IPS-11a (cell line): Measurements from ENCODE around the gene TMC1.

Source experiments
- H3K4me3 ChIP-seq: one replicate; pipeline ENCODE4 v1.5.1; 2013; ENCODE audit warnings: low read depth, low read length, control low read depth

TMC1 gene

DNA sequence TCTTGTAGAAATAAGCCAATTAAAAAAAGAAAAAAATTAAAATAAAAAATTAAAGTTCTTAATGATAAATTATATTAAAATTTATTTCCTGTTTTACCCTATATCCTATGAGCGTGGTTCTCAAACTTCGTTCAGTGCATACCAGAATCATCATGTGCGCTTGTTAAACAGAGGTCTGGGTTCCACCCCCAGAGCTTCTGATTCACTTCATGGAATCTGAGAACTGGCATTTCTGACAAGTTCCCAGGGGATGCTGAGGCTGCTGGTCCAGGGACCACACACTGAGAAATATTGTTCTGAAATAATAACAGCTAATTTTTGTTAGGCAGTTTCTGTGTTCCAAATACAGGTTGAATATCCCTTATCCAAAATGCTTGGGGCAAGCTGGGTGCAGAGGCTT, 79.3 kb downstream of the TMC1 start:
- no peak overlapping the region for H3K4me3 ChIP-seq

DNA sequence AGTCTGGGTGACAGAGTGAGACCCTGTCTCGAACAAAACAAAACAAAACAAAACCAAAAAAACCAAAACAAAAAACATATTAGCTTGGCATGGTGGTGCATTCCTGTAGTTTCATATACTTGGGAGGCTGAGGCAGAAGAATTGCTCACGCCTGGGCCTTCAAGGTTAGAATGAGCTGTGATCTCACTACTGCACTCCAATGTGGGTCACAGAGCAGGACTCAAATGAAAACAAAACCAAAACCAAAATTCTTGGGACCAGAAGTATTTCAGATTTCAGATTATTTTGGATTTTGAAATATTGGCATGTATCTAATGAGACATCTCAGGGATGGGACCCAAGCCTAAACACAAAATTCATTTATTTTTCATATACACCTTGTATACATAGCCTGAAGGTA, 80.2 kb downstream of the TMC1 start:
- H3K4me3 ChIP-seq = no peak overlapping the region

DNA sequence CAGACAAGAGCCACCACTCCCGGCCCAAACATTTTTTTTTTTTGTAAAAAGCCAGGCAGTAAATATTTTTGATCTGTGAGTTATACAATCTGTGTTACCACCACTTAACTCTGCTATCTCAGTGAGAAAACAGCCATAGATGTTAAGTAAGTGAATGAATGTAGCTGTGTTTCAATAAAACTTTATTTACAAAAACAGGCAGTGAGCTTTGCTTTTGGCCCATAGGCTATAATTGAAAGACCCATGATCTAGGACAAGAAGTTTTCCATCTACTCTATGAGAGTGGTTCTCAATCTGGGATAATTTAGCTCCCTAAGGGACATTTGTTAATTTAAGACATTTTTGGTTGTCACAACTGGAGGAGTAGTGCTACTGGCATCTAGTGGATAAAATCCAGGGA, 91.0 kb downstream of the TMC1 start:
- no peak overlapping the region for H3K4me3 ChIP-seq

DNA sequence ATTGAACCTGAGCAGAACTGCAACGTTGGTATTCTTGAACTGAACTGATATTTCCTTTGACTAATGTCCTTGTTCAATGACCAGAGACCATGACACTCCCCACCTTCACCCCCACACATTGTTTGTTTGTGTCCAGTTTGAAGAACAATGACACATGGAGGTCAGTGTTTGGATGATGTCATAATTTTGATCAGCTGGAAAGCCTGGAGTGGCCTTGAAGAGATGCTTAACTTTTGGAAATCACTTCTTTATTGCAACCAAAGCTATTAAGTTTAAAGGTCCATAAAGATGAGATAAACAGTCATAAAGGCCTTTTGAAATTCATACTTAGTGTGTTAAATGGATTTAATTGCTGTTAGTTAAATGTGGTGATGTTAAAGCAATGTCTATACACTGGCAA, 92.7 kb downstream of the TMC1 start:
- H3K4me3 ChIP-seq = no peak overlapping the region

DNA sequence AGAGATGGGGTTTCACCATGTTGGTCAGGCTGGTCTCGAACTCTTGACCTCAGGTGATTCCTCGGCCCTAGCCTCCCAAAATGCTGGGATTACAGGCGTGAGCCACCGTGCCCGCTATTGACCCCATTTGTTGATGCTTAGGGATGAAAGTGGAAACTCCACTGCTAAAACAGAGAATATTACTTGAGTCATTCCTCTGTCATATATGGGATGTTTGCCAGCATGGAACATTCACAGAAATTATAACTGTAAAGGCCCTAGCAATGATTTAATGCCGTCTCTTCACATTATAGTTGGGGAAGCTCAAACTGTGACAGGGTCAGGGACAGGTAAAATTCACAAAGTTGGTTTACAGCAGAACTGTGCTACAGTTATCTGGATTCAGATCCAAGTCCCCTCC, 94.5 kb downstream of the TMC1 start:
- H3K4me3 ChIP-seq = no peak overlapping the region

DNA sequence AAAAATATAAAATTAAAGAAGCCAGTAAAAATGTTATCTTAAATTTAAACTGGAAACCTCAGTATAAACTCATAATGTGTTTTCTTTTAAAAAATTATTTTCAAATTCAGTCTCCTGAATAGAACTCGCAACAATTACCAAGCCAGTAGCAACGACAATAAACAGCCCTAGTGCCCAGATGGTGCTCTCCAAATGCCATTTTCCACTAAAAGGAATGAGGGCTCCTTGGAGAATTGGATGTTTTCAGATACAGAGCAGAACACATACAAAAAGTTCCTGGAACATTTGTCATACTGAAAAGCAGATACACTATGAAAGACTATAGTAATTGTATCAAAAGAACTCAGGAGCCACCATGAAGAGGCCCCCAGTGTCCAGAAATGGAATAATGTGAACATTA, 97.4 kb downstream of the TMC1 start:
- H3K4me3 ChIP-seq = no peak overlapping the region

DNA sequence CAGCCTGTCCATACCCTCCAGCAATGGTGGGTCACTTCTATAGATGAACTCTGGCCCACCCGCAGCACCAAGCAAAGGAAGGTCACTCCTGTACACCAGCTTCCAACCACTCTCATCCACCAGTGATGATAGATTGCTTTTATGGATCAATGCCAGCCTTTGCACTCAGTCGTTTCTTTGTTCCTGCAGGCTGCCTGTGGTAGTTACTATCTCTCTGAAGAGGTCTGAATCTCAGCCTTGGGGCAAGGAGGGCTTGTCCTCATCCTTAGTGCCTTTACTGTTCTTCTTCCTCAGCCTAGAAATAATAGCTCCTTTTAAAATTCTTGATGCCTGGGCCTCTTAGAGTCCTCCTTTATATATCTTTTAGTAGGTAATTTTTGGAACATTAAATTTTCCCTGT, 100.8 kb downstream of the TMC1 start:
- H3K4me3 ChIP-seq = no peak overlapping the region

DNA sequence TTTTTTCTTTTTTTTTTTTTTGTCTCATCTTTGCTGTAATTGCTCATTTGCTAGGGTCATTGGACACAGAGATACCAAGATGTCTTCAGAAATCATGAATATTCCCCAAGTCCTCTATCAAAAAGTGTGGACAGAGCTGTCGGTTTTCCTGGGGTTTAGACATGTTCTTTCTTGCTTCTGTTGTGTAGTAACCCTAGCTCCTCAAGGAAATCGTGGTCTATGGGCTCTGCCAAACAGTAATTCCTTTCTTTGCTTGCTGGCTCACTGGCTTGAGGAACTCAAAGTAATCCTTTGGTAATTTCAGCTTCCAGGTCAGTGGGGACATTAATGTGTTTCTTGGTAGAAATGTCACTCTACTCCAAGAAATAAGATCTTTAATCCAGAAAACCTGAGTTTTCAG, 101.7 kb downstream of the TMC1 start:
- no peak overlapping the region for H3K4me3 ChIP-seq

DNA sequence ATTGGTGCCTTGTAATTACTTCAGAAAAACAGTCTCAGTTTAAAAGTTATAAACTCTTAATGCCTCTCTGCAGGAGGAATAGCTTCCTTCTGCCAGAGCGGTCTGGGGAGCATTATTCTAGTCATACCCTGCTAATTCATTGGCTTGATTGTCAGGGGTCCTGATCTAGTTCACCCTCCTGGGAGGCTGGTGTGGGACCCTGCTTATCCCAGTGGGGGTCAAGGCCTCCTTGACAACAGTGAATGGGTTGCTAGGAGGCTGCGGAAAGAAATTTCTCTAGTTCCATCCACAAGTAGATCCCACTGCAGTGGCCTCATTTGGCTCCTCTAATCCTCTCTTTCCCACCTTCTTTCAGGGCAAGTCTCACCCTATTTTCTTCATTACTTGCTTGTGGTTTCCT, 105.7 kb downstream of the TMC1 start:
- no peak overlapping the region for H3K4me3 ChIP-seq

DNA sequence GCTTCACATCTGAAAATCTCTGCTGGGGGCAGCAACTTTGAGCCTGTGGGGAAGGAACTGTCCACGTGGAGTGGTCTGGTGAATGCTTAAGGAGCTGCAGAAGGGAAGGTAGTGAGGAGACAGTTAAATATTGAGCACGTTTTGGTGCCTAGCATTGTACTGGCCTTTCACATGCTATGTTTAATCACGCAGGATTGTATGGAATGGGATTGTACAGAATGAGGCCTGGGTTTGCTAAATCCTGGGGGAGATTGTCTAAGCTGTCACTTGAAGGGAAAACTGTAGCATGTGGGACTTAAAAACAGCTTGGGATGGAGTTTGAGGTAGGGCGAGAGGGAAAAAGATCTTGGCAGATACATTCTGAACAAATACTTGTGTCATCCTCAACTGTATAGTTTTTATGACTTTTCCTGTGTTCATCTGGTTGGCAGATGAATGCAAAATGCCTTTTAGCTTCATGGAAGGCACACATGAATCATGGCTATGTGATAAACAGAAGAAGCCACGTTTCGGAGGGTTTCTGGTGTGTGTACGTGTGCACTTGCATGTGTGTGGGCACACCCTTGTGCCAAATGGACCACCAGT, 106.6 kb downstream of the TMC1 start:
- H3K4me3 ChIP-seq = no peak overlapping the region

DNA sequence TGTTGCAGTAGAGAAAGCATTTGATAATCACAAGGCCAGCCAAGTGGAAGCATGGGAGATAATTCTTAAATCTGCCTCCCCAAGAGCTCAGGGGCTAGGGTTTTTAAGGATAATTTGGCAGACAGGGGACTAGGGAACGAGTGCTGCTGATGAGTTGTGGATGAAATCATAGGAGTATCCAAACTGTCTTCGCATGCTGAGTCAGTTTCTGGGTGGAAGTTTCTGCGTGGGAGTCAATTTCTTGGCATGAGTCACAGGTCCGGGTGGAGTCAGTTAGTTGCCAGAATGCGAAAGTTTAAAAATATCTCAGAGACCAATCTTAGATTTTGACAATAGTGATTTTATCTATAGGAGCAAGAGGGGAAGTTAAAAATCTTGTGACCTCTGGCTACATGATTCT, 112.6 kb downstream of the TMC1 start:
- H3K4me3 ChIP-seq = no peak overlapping the region

DNA sequence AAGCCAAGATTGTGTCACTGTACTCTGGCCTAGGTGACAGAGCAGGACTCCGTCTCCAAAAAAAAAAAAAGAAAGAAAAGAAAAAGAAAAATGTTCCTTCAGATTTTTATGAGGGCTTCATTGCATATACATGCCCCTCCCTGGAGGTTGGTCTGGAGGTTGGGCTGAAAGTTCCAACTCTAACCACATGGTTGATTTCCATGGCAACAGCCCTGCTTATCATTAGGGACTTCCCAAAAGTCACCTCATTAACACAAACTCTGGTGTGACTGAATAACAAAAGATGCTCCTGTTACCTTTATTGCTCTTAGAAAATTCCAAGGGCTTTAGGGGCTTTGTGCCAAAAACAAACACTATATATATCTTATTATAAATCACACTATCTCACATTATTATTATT, 113.8 kb downstream of the TMC1 start:
- H3K4me3 ChIP-seq = no peak overlapping the region

DNA sequence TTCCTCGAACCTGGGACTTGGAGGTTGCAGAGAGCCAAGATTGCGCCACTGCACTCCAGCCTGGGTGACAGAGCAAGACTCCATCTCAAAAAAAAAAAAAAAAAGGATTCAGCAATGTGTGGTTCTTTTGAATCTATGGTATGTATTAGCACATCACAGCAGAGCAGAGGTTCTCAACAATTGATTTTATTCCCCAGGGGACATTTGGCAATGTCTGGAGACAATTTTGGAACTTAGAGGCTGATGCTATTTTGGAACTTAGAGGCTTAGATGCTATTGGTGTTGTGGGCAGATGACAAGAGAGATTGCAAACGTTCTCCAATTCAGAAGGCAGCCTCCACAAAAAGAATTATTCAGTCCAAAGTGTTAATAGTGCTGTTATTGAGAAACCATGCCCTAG, 115.2 kb downstream of the TMC1 start:
- no peak overlapping the region for H3K4me3 ChIP-seq

DNA sequence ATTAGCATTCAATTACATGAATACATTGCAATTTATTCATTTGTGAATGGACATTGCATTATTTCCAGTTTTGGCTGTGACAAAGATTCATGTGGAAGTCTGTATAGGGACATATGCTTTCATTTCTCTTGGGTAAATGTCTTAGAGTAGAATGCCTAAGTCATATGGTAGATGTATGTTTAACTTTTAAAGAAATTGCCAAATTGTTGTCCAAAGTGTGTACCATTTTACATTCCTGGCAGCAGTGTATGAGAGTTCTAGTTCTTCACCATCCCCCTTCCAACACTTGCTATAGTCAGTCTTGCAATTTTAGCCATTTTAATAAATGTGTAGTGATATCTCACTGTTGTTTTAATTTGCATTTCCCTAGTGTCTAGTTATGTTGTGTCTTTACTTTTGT, 122.2 kb downstream of the TMC1 start:
- no peak overlapping the region for H3K4me3 ChIP-seq

DNA sequence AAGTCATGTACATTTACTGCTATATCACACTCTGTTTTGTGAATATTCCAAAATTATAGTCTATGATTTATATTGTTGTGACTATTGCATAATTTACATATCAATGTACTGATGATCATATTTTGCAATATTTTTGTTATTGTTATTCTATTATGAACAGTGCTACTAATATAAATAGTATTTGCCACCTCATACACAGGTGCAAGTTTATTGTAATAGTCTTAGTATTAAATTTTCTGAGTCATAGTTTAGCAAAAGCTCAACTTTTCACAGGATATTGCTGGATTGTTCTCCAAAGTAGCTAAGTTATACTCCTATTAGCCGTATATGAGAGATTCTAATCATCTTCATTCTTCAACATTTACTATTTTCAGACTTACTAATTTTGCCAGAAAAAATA, 124.7 kb downstream of the TMC1 start:
- no peak overlapping the region for H3K4me3 ChIP-seq

DNA sequence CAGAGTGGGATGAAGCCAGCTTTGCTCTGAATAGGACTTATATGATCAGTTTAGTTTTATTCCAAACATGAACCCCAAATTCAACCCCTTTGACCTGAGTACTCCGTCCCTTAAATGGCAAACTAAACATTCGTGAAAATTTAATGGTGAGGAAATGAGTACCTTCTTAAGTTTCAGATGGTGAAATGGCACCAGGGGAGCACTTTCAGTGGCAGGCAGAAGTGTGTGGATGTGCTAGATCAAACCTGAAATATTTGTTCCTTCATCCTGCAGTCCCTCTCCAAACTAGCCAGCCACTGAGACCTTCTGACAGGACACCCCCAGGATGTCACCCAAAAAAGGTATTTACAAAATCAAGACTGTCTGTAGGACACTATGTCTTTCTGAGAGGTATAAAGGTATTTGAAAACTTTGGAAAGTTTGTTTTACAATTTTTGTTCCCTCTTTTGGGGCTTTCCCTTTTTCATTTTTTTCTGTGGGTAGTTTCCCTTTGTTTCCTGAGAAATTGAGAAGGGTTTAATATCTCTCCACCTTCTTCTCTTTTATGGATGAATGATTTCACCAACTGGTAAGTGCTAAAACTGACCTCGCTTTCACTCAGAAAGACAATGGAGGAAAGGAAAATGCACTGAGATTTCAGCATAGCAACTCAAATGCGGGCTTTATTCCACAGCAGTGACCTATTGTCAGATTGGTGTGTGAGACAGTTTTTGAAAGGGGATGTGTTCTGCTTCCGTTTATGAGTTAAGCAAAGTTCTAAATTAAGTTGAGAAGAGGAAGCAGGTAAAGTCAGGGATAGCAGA, 127.1 kb downstream of the TMC1 start:
- H3K4me3 ChIP-seq = no peak overlapping the region

DNA sequence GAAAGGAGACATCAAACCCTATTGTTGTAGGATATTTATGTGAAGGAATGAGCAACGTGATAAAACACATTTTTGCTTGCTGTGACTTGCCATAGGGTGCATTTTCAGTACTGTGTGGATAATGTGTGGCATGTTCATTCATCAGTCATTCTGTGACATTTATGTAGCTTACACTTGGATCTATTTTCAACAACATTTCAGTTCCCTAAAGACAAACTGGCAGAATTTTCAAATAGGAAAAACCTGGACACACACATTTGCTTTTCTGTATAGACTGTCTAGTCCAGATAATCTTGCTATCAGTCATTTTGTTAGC, 127.7 kb downstream of the TMC1 start:
- no peak overlapping the region for H3K4me3 ChIP-seq

DNA sequence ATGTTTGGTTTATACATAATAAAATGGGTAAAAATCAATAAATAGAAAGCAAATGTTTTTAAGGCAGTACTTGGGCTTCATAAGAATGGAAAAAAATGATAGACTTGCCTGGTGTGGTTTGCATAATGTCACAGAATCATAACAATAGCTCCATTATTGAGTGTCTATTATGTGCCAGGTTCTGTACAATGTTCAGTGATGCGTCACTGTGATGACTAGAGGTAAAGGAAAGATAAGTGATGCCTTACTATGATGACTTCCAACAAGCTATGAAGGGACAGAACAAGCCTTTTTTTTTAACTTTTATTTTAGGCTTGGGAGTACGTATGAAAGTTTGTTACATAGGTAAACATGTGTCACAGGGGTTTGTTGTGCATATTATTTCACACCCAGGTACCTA, 128.8 kb downstream of the TMC1 start:
- H3K4me3 ChIP-seq = no peak overlapping the region

DNA sequence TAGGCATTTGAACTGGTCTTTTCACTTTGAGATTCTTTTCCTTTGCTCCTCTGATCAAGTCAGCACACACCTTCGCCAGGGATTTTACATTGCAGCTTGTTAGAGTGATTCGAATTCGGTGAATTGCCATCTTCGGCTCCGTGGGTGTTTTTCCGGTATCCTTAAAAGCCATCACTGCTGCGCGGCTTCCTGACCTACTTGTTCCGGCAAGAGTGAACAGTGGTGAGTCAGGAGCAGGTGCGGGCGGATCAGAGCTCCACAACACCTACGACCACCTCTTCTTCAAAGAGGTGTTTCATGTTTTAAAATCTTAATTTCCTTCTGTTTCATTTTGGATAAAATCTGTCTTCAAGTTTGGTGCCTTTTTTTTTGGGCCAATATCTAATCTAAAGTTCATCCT, 134.6 kb downstream of the TMC1 start:
- no peak overlapping the region for H3K4me3 ChIP-seq

DNA sequence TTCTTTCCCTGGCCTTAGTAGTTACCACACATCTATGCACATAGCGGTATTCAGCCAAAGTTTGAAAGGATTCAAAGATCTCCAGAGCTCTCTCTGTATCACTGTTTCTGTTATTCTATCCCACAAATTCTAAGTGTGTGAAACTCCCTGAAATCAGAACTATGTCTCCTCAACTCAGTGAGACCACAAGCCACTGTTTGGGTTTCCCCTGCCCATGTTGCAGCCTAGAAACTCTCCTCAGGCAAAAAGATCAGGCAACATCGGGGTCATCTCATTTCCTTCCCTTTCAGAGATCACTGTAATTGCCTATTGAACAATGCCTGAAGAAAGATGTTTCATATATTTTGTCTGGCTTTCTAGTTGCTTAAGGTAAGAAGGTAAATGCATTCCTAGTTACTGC, 135.6 kb downstream of the TMC1 start:
- H3K4me3 ChIP-seq = no peak overlapping the region

DNA sequence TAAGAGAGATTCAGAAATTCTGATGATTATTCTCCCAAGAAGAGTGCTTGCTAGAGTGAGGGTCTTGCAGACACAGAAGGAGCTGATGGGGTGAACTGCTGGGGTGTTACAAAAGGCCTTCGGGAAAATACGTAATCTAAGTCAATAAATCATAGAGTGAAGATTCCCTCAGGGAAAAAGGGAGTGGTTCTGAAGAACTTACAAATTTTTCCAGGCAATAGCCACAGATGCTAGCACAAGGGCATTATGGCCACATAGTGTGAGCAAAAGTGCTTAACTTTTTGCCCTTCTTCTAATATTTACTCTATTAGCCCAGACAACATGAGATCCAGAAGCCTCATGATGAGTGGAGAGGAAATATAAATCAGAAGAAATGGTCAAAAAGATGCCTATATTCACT, 137.3 kb downstream of the TMC1 start:
- H3K4me3 ChIP-seq = no peak overlapping the region

DNA sequence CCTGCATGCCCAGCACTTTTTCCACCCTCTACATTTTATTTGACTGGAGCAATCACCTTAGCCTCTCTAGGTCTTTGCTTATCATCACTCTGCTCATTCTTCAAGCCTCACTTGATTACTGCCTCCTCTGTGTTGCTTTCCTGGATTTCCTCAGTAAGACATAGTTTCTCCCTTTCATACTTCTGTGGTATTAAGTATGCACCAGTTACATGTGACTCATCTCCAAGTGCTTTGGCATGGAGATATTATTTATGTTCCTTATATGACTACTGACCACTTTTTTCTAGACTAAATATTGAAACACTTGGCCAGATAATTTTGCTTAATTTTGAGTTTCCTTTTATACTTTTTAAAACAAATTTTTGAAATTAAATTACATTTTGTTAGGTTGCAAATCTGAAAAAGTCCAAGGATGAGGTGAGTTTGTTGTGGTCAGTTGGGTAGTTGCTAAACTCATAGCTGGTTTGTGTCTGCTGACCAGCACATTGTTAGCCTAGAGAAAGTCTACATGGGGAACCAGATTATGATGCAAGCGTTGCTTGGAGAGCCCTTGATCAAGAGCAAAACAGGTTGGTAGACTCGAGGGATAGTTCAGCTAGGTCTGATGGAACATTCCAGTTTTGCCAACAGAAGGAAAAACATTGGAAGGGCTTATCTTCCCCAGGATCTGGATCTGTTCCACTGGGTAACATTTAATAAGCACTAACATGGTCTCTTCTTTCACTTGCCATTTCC, 140.2 kb downstream of the TMC1 start:
- H3K4me3 ChIP-seq = no peak overlapping the region

DNA sequence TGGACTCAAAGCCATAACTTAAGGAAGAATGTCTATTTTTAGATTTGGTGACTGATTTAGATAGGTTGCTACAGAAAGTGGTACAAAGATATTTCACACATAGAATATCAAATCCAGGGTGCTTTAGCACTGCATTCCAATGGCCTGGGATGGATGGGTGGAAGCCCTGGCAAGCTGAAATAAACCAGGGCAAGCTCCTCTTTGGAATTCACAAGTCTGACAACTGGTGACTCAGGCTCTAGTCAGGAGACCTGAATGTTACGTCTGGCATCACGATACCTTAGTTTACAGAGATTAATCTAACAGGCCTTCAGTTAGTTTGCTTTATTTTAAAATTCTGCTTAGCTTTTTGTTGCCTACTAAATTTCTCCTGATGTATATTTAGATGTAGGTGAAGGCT, 144.0 kb downstream of the TMC1 start:
- no peak overlapping the region for H3K4me3 ChIP-seq
